GM18868 (cell line): ENCODE data around the gene CCNF.
A peak's percentile ranks its signal among the peaks of the same experiment; 100 is the strongest.

Experiments
- ATAC-seq: cut with Tn5 transposase; IDR thresholded peaks from one replicate; pipeline ENCODE4 v1.9.1; 2021; ENCODE audit warnings: mild to moderate bottlenecking, moderate library complexity; ENCODE audit not compliant: unreplicated experiment

The CCNF gene

GRCh38 chr16:2499890-2500429 is 70.7 kb downstream of the CCNF start:
- ATAC-seq, result no peak

- ATAC-seq, result no peak
Observed at GRCh38 chr16:2500430-2500917, 71.2 kb downstream of the CCNF start.

- peak; percentile 45 for ATAC-seq
Observed at GRCh38 chr16:2500918-2501750, 71.9 kb downstream of the CCNF start.

- no peak for ATAC-seq
Observed at GRCh38 chr16:2501946-2502895, 73.0 kb downstream of the CCNF start.

DNA sequence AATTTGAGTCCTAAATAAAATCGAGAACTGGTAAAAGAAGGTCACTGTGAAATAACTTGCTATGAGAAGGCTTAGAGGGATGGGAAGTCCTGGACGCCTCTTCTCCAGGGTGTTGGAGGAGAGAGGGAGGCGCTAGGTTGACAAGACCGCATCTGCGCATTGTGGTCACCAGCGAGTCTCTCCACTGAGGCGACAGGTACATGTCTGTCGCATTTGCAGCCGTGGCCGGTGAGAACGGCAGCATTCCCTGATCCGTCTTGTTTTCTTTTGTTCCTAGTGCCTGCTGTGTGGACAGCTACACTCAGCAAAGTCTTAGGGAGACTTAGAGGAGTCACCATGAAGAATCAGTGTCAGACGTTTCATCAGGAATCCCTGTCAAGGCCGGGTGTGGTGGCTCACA is 76.4 kb downstream of the CCNF start:
- no peak for ATAC-seq

DNA sequence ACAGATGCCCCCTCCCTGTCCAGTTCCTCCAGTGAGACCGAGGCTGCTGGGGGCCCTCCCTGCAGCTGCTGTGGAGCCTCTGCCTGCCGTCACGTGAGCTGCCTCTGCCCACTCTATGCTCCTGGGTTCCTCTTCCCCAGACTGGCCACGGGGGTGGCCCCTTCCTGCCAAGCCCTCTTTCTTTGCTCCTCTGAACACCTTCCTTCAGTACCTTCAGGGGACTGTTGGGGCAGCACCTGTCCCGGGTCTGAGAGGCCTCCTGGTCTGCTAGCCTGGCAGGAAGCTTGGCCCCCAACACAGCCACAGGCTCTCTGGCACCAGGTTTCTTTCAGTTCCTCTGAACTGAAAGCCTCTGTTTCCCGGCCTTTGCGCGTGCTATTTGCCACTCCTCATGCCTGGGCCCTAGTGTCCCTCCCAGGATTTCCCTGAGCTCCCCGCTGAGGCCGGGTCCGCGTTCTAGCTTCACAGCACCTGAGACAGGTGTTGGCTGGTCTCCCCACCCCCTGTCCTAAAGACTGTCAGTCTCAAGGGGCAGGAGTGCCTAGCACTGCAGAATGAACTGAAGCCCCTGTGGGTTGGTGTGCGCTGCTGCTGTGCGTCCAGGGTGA is 77.9 kb downstream of the CCNF start:
- peak; percentile 59 for ATAC-seq

GRCh38 chr16:2507665-2508064 is 78.4 kb downstream of the CCNF start:
- peak; percentile 16 for ATAC-seq
